NCI-H1092 (cell line): Measurements from ENCODE around the gene TMEM40.
"Not testable (repeated sequence)": the region's sequence is repeated elsewhere in the genome, so short reads cannot be mapped to it uniquely, and the experiment has no call there.

Experiments
- DNase-seq: peaks from one replicate; lab custom pipeline; 2025; lab: John Stamatoyannopoulos, UW

TMEM40 gene

GRCh38 chr3:12775970-12776369, 16.9 kb upstream of the TMEM40 start:
- DNase-seq = not testable (repeated sequence)

GRCh38 chr3:12775226-12775625, 16.2 kb upstream of the TMEM40 start:
- no peak for DNase-seq

GRCh38 chr3:12774619-12775018, 15.6 kb upstream of the TMEM40 start:
- no peak for DNase-seq

GRCh38 chr3:12773710-12774086, 14.6 kb upstream of the TMEM40 start:
- no peak for DNase-seq

- DNase-seq = no peak
Measured at GRCh38 chr3:12773030-12773709, 14.1 kb upstream of the TMEM40 start.

- DNase-seq = no peak
Measured at GRCh38 chr3:12772462-12772861, 13.4 kb upstream of the TMEM40 start.

- DNase-seq = no peak
Measured at GRCh38 chr3:12771236-12771635, 12.2 kb upstream of the TMEM40 start.

- DNase-seq = no peak
Measured at GRCh38 chr3:12769761-12770160, 10.7 kb upstream of the TMEM40 start.

GRCh38 chr3:12768579-12769527, 9.8 kb upstream of the TMEM40 start:
- no peak for DNase-seq

- DNase-seq = no peak
Measured at GRCh38 chr3:12766541-12766940, 7.5 kb upstream of the TMEM40 start.

GRCh38 chr3:12764171-12764776, 5.2 kb upstream of the TMEM40 start:
- DNase-seq = no peak

- DNase-seq = no peak
Measured at GRCh38 chr3:12759693-12760565, 870 bp upstream of the TMEM40 start.

GRCh38 chr3:12758025-12758781, 856 bp downstream of the TMEM40 start:
- no peak for DNase-seq

GRCh38 chr3:12756635-12757034, 2.4 kb downstream of the TMEM40 start:
- no peak for DNase-seq

GRCh38 chr3:12756175-12756574, 2.9 kb downstream of the TMEM40 start:
- no peak for DNase-seq

GRCh38 chr3:12755754-12756153, 3.3 kb downstream of the TMEM40 start:
- no peak for DNase-seq

- no peak for DNase-seq
Measured at GRCh38 chr3:12754313-12754712, 4.7 kb downstream of the TMEM40 start.

- DNase-seq = no peak
Measured at GRCh38 chr3:12753275-12754028, 5.6 kb downstream of the TMEM40 start.

GRCh38 chr3:12752809-12753208, 6.2 kb downstream of the TMEM40 start:
- no peak for DNase-seq

- DNase-seq = no peak
Measured at GRCh38 chr3:12752102-12752501, 7.0 kb downstream of the TMEM40 start.
